Measurements from ENCODE around the gene DIRAS1. TPM values are rescaled to one million over a fixed set of nuclear protein-coding genes. Genes with fewer than 3 reads are reported as not detected.

DIRAS1 gene
- total and polyA plus RNA-seq, 2 of the 8 experiments (the other 6 are each of a cell fraction or from before 2014, with no cell fraction given), result 20.2 to 22.3 TPM

GRCh38 chr19:2743099-2743498 lies 21.9 kb upstream of the DIRAS1 start:
- Histone ChIP-seq H3K9me3 (ENCODE audit: insufficient read depth in 2 of 2, low read depth in 1 of 2, low read length in 1 of 2) (no peaks in the 10 kb centered on the region), H3K79me2 (ENCODE audit: control insufficient read depth in 1 of 2, insufficient read depth in 2 of 2, low read length in 2 of 2) (peaks cover 0 to 2% of the 10 kb centered on the region in 2 experiments; a peak in 1 of 4 replicates), H4K8ac (ENCODE audit: extremely low read depth, insufficient read depth, low read length) (no peak overlapping the region), H3K27ac (ENCODE audit: low read depth, low read length) (no peak overlapping the region), H3K23me2 (ENCODE audit: low read depth, low read length) (0 out of 2 replicates have a peak, but pooled peaks cover 5% of the 10 kb centered on the region), H3K4me2 (ENCODE audit: insufficient read depth in 1 of 2, low read depth in 2 of 2, low read length in 2 of 2) (no peak overlapping the region), H3K4me1 (replicated peaks in 1 of 4; ENCODE audit: control insufficient read depth in 3 of 4, insufficient read depth in 4 of 4, low read length in 3 of 4) (no peaks in the 10 kb centered on the region), H4K91ac (replicated peaks; ENCODE audit: insufficient read length, low read length) (no peak overlapping the region), H3K4me3 (ENCODE audit: extremely low read depth in 1 of 4, insufficient read depth in 2 of 4, low read depth in 3 of 4, low read length in 4 of 4) (no peak overlapping the region), H2BK120ac (replicated peaks; ENCODE audit: low read depth, low read length) (no peak overlapping the region), H2BK15ac (ENCODE audit: low read length) (no peak overlapping the region), H3K27me3 (replicated peaks in 1 of 4; ENCODE audit: control insufficient read depth in 3 of 4, extremely low read depth in 1 of 4, insufficient read depth in 3 of 4, low read length in 3 of 4) (0 out of 7 replicates have a peak, but pooled peaks cover 0 to 2% (median 0%) of the 10 kb centered on the region in 4 experiments), H2AK5ac (ENCODE audit: low read depth, low read length) (no peak overlapping the region), H3K56ac (replicated peaks; ENCODE audit: insufficient read length, low read depth, low read length) (no peak overlapping the region), H3K14ac (ENCODE audit: insufficient read length) (no peak overlapping the region), H3K36me3 (ENCODE audit: control insufficient read depth in 2 of 4, insufficient read depth in 4 of 4, low read length in 3 of 4) (no peaks in the 10 kb centered on the region), H2BK12ac (ENCODE audit: low read depth, low read length) (no peak overlapping the region), H2AFZ (ENCODE audit: low read length) (no peak overlapping the region), H2BK20ac (ENCODE audit: low read length) (no peak overlapping the region), H3K9ac (replicated peaks in 1 of 4; ENCODE audit: extremely low read depth in 1 of 4, low read depth in 3 of 4, low read length in 3 of 4) (no peak overlapping the region), H4K5ac (ENCODE audit: insufficient read length, low read depth, low read length) (no peak overlapping the region), H3K4ac (replicated peaks; ENCODE audit: insufficient read length, low read depth, low read length) (no peak overlapping the region), H3K18ac (ENCODE audit: extremely low read depth, low read length) (no peak overlapping the region), H4K20me1 (replicated peaks in 1 of 2; ENCODE audit: control insufficient read depth in 1 of 2, insufficient read depth in 2 of 2, low read length in 2 of 2) (peaks cover 0 to 2% of the 10 kb centered on the region in 2 experiments), H3K79me1 (ENCODE audit: low read depth, low read length) (no peaks in the 10 kb centered on the region), H2BK5ac (ENCODE audit: low read depth, low read length) (no peak overlapping the region), H3K23ac (ENCODE audit: insufficient read length) (no peak overlapping the region)
- FAIRE-seq (no peak), DNase-seq (ENCODE audit: low read depth in 1 of 2, low spot score in 2 of 2) (no peak)
- ChIA-PET POLR2A (ENCODE audit: partially characterized antibody) (no interaction called here), CTCF (ENCODE audit: partially characterized antibody) (interaction anchor here (1.2 kb wide), 1 partner anchor 95 kb away, joined by 7 read pairs; no protein-coding TSS in a partner anchor)
- no peak for TF ChIP-seq GTF2F1 (IDR thresholded peaks at IDR 0.05; ENCODE audit: borderline replicate concordance, low read depth, low read length)
- no peak for TF ChIP-seq TCF12 (IDR thresholded peaks at IDR 0.05; ENCODE audit: low read depth, low read length)
- no peak for TF ChIP-seq CHD1 (IDR thresholded peaks at IDR 0.05; ENCODE audit: low read depth, low read length)
- no peak for TF ChIP-seq POU5F1 (IDR thresholded peaks at IDR 0.05; ENCODE audit: low read depth, low read length)
- no peak for TF ChIP-seq BCL11A (IDR thresholded peaks at IDR 0.05; ENCODE audit: low read depth in 2 of 2, low read length in 2 of 2)
- no peak for TF ChIP-seq TBP (IDR thresholded peaks at IDR 0.05; ENCODE audit: low read depth, low read length)
- no peak for TF ChIP-seq YY1 (IDR thresholded peaks at IDR 0.05; ENCODE audit: low read depth, low read length)
- no peak for TF ChIP-seq EP300 (IDR thresholded peaks at IDR 0.05; ENCODE audit: borderline replicate concordance in 1 of 2, low read depth in 2 of 2, low read length in 2 of 2)
- no peak for TF ChIP-seq CTCF (IDR thresholded peaks at IDR 0.05; ENCODE audit: control extremely low read depth in 1 of 3, insufficient read depth in 1 of 3, low read depth in 1 of 3, low read length in 3 of 3)
- no peak for TF ChIP-seq SRF (IDR thresholded peaks at IDR 0.05; ENCODE audit: low read depth, low read length)
- TF ChIP-seq CEBPB (IDR thresholded peaks at IDR 0.05; ENCODE audit: low read depth, low read length), result no peak
- WGBS, 2 experiments (ENCODE audit: extremely low coverage in 1 of 2, insufficient coverage in 1 of 2, insufficient read length in 1 of 2, insufficient replicate concordance in 2 of 2, low coverage in 1 of 2, low lambda C conversion rate in 2 of 2, missing lambda C conversion rate in 1 of 2), result 74% methylated on average over 8 of the region's 8 CpGs; no CpG with 5 or more reads in 1 of the 2 experiments

Data from H1 (cell line).